ENCODE measurements around the gene DHX35. TPM values are rescaled to one million over a fixed set of nuclear protein-coding genes. Genes with fewer than 3 reads are reported as not detected.
A peak's percentile ranks its signal among the peaks of the same experiment; 100 is the strongest.

DHX35 gene
- total RNA-seq, 6 donors from 2014 or later, result 9.6 to 40.9 (median 12.0) TPM

GRCh38 chr20:39072132-39072531, 110.0 kb downstream of the DHX35 start:
- H3K4me1 ChIP-seq, result no peaks in the 10 kb centered on the region
- peaks cover 0 to 5% (median 0%) of the 10 kb centered on the region in 4 donors for H3K9me3 ChIP-seq
- TF ChIP-seq CTCF (IDR thresholded peaks at IDR 0.05), result no peak
- TF ChIP-seq EP300 (IDR thresholded peaks at IDR 0.05), result no peak
- no peak for TF ChIP-seq POLR2A (IDR thresholded peaks at IDR 0.05)
- TF ChIP-seq POLR2AphosphoS5 (IDR thresholded peaks at IDR 0.05), result no peak
- no peak overlapping the region for H3K27ac ChIP-seq
- H3K4me3 ChIP-seq, result no peak overlapping the region
- H3K36me3 ChIP-seq, result no peaks in the 10 kb centered on the region
- ATAC-seq (ENCODE audit: low FRiP score in 2 of 2) (no peak), DNase-seq (peak in 1 of 2 donors; percentile 55)
- no peaks in the 10 kb centered on the region for H3K27me3 ChIP-seq
- 88 to 91% methylated on average over 4 to 11 of the region's 11 CpGs for WGBS, 2 donors

GRCh38 chr20:39072653-39073052, 110.5 kb downstream of the DHX35 start:
- no peak for DNase-seq
- H3K27me3 ChIP-seq, result no peaks in the 10 kb centered on the region
- H3K4me3 ChIP-seq, result no peak overlapping the region
- no peak for ATAC-seq (ENCODE audit: low FRiP score in 2 of 2)
- H3K27ac ChIP-seq, result no peak overlapping the region
- WGBS, 2 donors, result 100% methylated on average over 2 of the region's 2 CpGs
- no peak for TF ChIP-seq POLR2AphosphoS5 (IDR thresholded peaks at IDR 0.05)
- TF ChIP-seq POLR2A (IDR thresholded peaks at IDR 0.05), result no peak
- TF ChIP-seq EP300 (IDR thresholded peaks at IDR 0.05), result no peak
- TF ChIP-seq CTCF (IDR thresholded peaks at IDR 0.05), result no peak
- peaks cover 0 to 5% (median 0%) of the 10 kb centered on the region in 4 donors for H3K9me3 ChIP-seq
- H3K36me3 ChIP-seq, result no peaks in the 10 kb centered on the region
- no peaks in the 10 kb centered on the region for H3K4me1 ChIP-seq

- DNase-seq, result no peak
- H3K27me3 ChIP-seq, result no peaks in the 10 kb centered on the region
- no peaks in the 10 kb centered on the region for H3K4me1 ChIP-seq
- no peak overlapping the region for H3K27ac ChIP-seq
- no peaks in the 10 kb centered on the region for H3K9me3 ChIP-seq
- no peak overlapping the region for H3K4me3 ChIP-seq
- 91% methylated on average over 2 of the region's 2 CpGs for WGBS, 2 donors
- ATAC-seq (ENCODE audit: low FRiP score in 2 of 2), result no peak
- H3K36me3 ChIP-seq, result no peaks in the 10 kb centered on the region
- TF ChIP-seq CTCF (IDR thresholded peaks at IDR 0.05), result no peak
- no peak for TF ChIP-seq EP300 (IDR thresholded peaks at IDR 0.05)
- no peak for TF ChIP-seq POLR2A (IDR thresholded peaks at IDR 0.05)
- TF ChIP-seq POLR2AphosphoS5 (IDR thresholded peaks at IDR 0.05), result no peak
These were observed 113.6 kb downstream of the DHX35 start for GRCh38 chr20:39075731-39076130.

GRCh38 chr20:39076958-39077357, 114.8 kb downstream of the DHX35 start:
- Histone ChIP-seq H3K4me1 (no peaks in the 10 kb centered on the region), H3K4me3 (no peak overlapping the region), H3K27ac (no peak overlapping the region), H3K9me3 (no peaks in the 10 kb centered on the region), H3K27me3 (no peaks in the 10 kb centered on the region), H3K36me3 (no peaks in the 10 kb centered on the region)
- no peak for TF ChIP-seq POLR2AphosphoS5 (IDR thresholded peaks at IDR 0.05)
- TF ChIP-seq EP300 (IDR thresholded peaks at IDR 0.05), result no peak
- no peak for TF ChIP-seq POLR2A (IDR thresholded peaks at IDR 0.05)
- no peak for TF ChIP-seq CTCF (IDR thresholded peaks at IDR 0.05)
- DNase-seq, result no peak
- no peak for ATAC-seq (ENCODE audit: low FRiP score in 2 of 2)
- WGBS, 2 donors, result 45 to 48% methylated on average over 7 of the region's 7 CpGs

- Histone ChIP-seq H3K9me3 (no peaks in the 10 kb centered on the region), H3K4me3 (no peak overlapping the region), H3K4me1 (no peaks in the 10 kb centered on the region), H3K27me3 (no peaks in the 10 kb centered on the region), H3K27ac (no peak overlapping the region), H3K36me3 (no peaks in the 10 kb centered on the region)
- ATAC-seq (ENCODE audit: low FRiP score in 2 of 2), result no peak
- 94 to 100% methylated on average over 1 of the region's 1 CpG for WGBS, 2 donors
- DNase-seq, result no peak
- TF ChIP-seq CTCF (IDR thresholded peaks at IDR 0.05) (no peak), POLR2A (IDR thresholded peaks at IDR 0.05) (no peak), POLR2AphosphoS5 (IDR thresholded peaks at IDR 0.05) (no peak), EP300 (IDR thresholded peaks at IDR 0.05) (no peak)
These were observed 118.2 kb downstream of the DHX35 start for GRCh38 chr20:39080326-39080725.
